HT1080 (cell line): ENCODE data around the gene HDHD5. TPM values are rescaled to one million over a fixed set of nuclear protein-coding genes. Genes with fewer than 3 reads are reported as not detected.
"Not testable (repeated sequence)": the region's sequence is repeated elsewhere in the genome, so short reads cannot be mapped to it uniquely, and the experiment has no call there.

Experiments used
- DNase-seq: peaks from one replicate; pipeline ENCODE4 v3.0.0-alpha.2; 2015; ENCODE audit warnings: low read depth
- total RNA-seq: library from RNA; depleted of rRNA; stranded (reverse); fragments of >200 nt; shearing (Covaris generic); gene quantifications from 2 replicates; pipeline ENCODE4 v1.2.3, GENCODE V29; 2014

The HDHD5 gene
- total RNA-seq, 1 experiment from 2014 or later: 73.3 TPM

- DNase-seq: no peak
Observed at GRCh38 chr22:17157714-17158113, 1.4 kb downstream of the HDHD5 start.

GRCh38 chr22:17155941-17156340 is 3.1 kb downstream of the HDHD5 start:
- DNase-seq: no peak

GRCh38 chr22:17152971-17153370 is 6.1 kb downstream of the HDHD5 start:
- DNase-seq: no peak

- no peak for DNase-seq
Observed at GRCh38 chr22:17152340-17152739, 6.7 kb downstream of the HDHD5 start.

GRCh38 chr22:17149076-17149815 is 9.8 kb downstream of the HDHD5 start:
- no peak for DNase-seq

GRCh38 chr22:17147458-17147857 is 11.6 kb downstream of the HDHD5 start:
- DNase-seq: not testable (repeated sequence)

GRCh38 chr22:17145021-17145680 is 13.9 kb downstream of the HDHD5 start:
- no peak for DNase-seq

- DNase-seq: no peak
Observed at GRCh38 chr22:17143826-17144225, 15.3 kb downstream of the HDHD5 start.

GRCh38 chr22:17143101-17143500 is 16.0 kb downstream of the HDHD5 start:
- DNase-seq: no peak

GRCh38 chr22:17140826-17141766 is 18.0 kb downstream of the HDHD5 start:
- no peak for DNase-seq

GRCh38 chr22:17140022-17140421 is 19.1 kb downstream of the HDHD5 start:
- no peak for DNase-seq

GRCh38 chr22:17138513-17138912 is 20.6 kb downstream of the HDHD5 start:
- DNase-seq: no peak

GRCh38 chr22:17137861-17138425 is 21.1 kb downstream of the HDHD5 start:
- no peak for DNase-seq

GRCh38 chr22:17137170-17137569 is 21.9 kb downstream of the HDHD5 start:
- no peak for DNase-seq

- DNase-seq: no peak
Observed at GRCh38 chr22:17135153-17135760, 23.8 kb downstream of the HDHD5 start.

- DNase-seq: no peak
Observed at GRCh38 chr22:17133137-17133536, 25.9 kb downstream of the HDHD5 start.

GRCh38 chr22:17132112-17132511 is 27.0 kb downstream of the HDHD5 start:
- DNase-seq: no peak

GRCh38 chr22:17131686-17132085 is 27.4 kb downstream of the HDHD5 start:
- DNase-seq: no peak

GRCh38 chr22:17130199-17130598 is 28.9 kb downstream of the HDHD5 start:
- DNase-seq: peak; percentile 20

GRCh38 chr22:17121233-17122195 is 37.6 kb downstream of the HDHD5 start, which contains the start of gene TMEM121B:
TMEM121B (minus strand) TSS chr22:17121360; CDS start chr22:17121127, 233 bp downstream.
- DNase-seq: peak; percentile 17
